Caco-2 (cell line): ENCODE measurements around the gene TUBGCP6. TPM values are rescaled to one million over a fixed set of nuclear protein-coding genes. Genes with fewer than 3 reads are reported as not detected.
A peak's percentile ranks its signal among the peaks of the same experiment; 100 is the strongest.

ENCODE experiments used
- BruUV-seq: library from RNA; stranded (reverse); fragments of 400-500 nt; replicated peaks from 2 replicates; lab custom pipeline; 2021; lab: Mats Ljungman, UMichigan
- CTCF ChIA-PET: fragments of 300-600 bp; sonication (Branson Sonifier 250); formaldehyde crosslinking; loops from one replicate; lab custom pipeline; 2022; ENCODE audit warnings: antibody characterized with exemption; lab: Charles Lee
- POLR2A ChIA-PET: fragments of 300-600 bp; sonication (Branson Sonifier 250); formaldehyde crosslinking; loops from one replicate; lab custom pipeline; 2022; ENCODE audit warnings: antibody characterized with exemption; lab: Charles Lee
- DNase-seq, 2 experiments: peaks; one replicate each; pipeline versions ENCODE4 v3.0.0 to v3.0.0-alpha.2; 2020 to 2022
- H3K27me3 ChIP-seq: replicated peaks from 2 replicates; pipeline ENCODE4 v1.6.0; 2011; ENCODE audit warnings: low read length; ENCODE audit not compliant: control insufficient read depth, insufficient read depth
- H3K36me3 ChIP-seq: 2 replicates; pipeline ENCODE4 v1.5.1; 2011; ENCODE audit warnings: low read length; ENCODE audit not compliant: control insufficient read depth, insufficient read depth
- H3K4me1 ChIP-seq: fragments of 250-450 bp; sonication (Bioruptor Pico); 2 replicates; pipeline ENCODE4 v1.5.1; 2020; ENCODE audit warnings: mild to moderate bottlenecking
- H3K4me3 ChIP-seq: 2 replicates; pipeline ENCODE4 v1.5.1; 2011; ENCODE audit warnings: low read depth, mild to moderate bottlenecking, control low read depth, low read length
- H3K9me3 ChIP-seq: fragments of 250-450 bp; sonication (Bioruptor Pico); 2 replicates; pipeline ENCODE4 v1.5.1; 2020; ENCODE audit warnings: mild to moderate bottlenecking, moderate library complexity
- H3K27ac Mint-ChIP-seq: one replicate; pipeline ENCODE4 v1.8.0; 2022; ENCODE audit warnings: mixed read lengths; ENCODE audit not compliant: unreplicated experiment
- H3K27me3 Mint-ChIP-seq: one replicate; pipeline ENCODE4 v1.8.0; 2022; ENCODE audit warnings: mixed read lengths; ENCODE audit not compliant: insufficient read depth, unreplicated experiment
- H3K36me3 Mint-ChIP-seq: one replicate; pipeline ENCODE4 v1.8.0; 2022; ENCODE audit warnings: mild to moderate bottlenecking, mixed read lengths; ENCODE audit not compliant: insufficient read depth, unreplicated experiment
- H3K4me1 Mint-ChIP-seq: one replicate; pipeline ENCODE4 v1.8.0; 2022; ENCODE audit warnings: low read depth, mixed read lengths; ENCODE audit not compliant: unreplicated experiment
- H3K4me3 Mint-ChIP-seq: one replicate; pipeline ENCODE4 v1.8.0; 2022; ENCODE audit warnings: mild to moderate bottlenecking, moderate library complexity, mixed read lengths; ENCODE audit not compliant: unreplicated experiment
- H3K9me3 Mint-ChIP-seq: one replicate; pipeline ENCODE4 v1.8.0; 2022; ENCODE audit warnings: mixed read lengths; ENCODE audit not compliant: unreplicated experiment
- CTCF ChIP-seq, 2 experiments: fragments of 200-600 bp in 1 of 2; IDR thresholded peaks; 1 replicate in 1 of 2; 2 replicates in 1 of 2; pipeline versions ENCODE4 v1.5.1 to v1.8.0; 2011 to 2022; ENCODE audit warnings: antibody characterized with exemption in 1 of 2, control low read depth in 1 of 2, inconsistent platforms in 1 of 2, low read depth in 1 of 2, low read length in 1 of 2, mild to moderate bottlenecking in 1 of 2, moderate library complexity in 1 of 2; ENCODE audit not compliant: insufficient read depth in 1 of 2, severe bottlenecking in 1 of 2, unreplicated experiment in 1 of 2
- intact Hi-C: fragments of 100-400 bp; cut with micrococcal nuclease; formaldehyde crosslinking; loops from one replicate; pipeline ENCODE4 v1.10.0; 2022; ENCODE audit not compliant: unreplicated experiment
- total RNA-seq: library from RNA; stranded (reverse); gene quantifications from 2 replicates; pipeline ENCODE4 v1.2.3, GENCODE V29; 2022

Gene TUBGCP6
- total RNA-seq, 1 experiment from 2014 or later = 29.3 TPM

DNA sequence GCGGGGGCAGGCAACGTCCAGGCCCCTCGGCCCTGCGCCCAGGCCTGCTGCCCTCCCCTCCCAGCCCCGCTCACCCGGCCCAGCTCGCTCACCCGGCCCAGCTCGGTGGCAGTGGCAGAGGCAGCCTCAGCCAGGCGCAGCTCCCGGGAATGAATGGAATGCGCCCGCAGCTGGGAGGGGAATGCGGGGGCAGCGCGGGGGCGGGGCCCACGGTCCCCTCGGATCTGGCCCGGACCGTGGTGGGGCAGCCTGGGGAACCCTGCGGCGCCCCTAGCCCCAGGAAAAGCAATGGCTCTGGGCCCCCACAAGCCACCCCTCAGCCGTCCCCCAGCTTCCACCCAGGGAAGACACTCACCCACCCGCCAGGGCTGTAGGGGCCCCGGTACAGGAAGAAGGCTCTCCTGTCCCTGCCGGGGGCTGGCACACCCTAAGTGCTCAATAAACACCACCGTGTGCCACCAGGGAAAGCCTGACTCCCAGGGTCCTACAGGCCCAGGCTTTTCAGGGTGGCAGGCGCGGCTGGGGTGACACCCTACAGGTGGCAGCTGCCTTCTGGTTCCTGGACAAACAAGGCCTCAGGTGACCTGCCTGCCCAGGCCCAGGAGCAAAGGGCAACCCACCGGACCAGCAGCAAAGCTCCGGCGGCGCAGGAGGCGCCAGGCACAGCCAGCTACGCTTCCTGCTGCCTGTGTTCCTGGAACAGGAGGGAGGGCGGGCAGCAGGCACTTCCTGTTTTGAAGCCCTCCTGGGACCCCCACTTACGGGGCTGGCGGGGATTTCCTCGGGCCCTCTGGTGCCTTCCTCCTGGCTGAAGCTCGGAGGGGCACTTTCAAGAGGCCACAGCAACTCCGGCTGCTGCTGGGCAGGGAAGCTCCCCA lies 48.9 kb upstream of the TUBGCP6 start:
- Histone ChIP-seq H3K27me3 (no peaks in the 10 kb centered on the region), H3K4me1 (peaks cover 45% of the 10 kb centered on the region), H3K36me3 (peaks cover 8% of the 10 kb centered on the region), H3K9me3 (no peaks in the 10 kb centered on the region), H3K4me3 (peak overlapping the region; percentile 46)
- Mint-ChIP-seq H3K36me3 (peaks cover 14% of the 10 kb centered on the region), H3K9me3 (no peaks in the 10 kb centered on the region), H3K4me3 (peak overlapping the region; percentile 75), H3K27me3 (no peaks in the 10 kb centered on the region), H3K4me1 (peaks cover 16% of the 10 kb centered on the region), H3K27ac (peak overlapping the region; percentile 90)
- intact Hi-C loops = no loop called here
- no TSS peak for BruUV-seq
- TF ChIP-seq CTCF (IDR thresholded peaks at IDR 0.05; ENCODE audit: insufficient read depth in 1 of 2, low read depth in 1 of 2, low read length in 1 of 2, severe bottlenecking in 1 of 2, unreplicated experiment in 1 of 2) = no peak
- ChIA-PET POLR2A (interaction anchor here (0.6 to 1.9 kb wide), 13 partner anchors 9 to 238 kb away, joined by 3 to 25 read pairs (median 6); partner anchors contain the start of genes DENND6B, HDAC10 and PLXNB2), CTCF (interaction anchor here (0.6 to 1.5 kb wide), 12 partner anchors 9 to 326 kb away, joined by 3 to 13 read pairs (median 3); partner anchors contain the start of genes DENND6B, NCAPH2 and SCO2)
- DNase-seq = peak; percentile 90 to 92

DNA sequence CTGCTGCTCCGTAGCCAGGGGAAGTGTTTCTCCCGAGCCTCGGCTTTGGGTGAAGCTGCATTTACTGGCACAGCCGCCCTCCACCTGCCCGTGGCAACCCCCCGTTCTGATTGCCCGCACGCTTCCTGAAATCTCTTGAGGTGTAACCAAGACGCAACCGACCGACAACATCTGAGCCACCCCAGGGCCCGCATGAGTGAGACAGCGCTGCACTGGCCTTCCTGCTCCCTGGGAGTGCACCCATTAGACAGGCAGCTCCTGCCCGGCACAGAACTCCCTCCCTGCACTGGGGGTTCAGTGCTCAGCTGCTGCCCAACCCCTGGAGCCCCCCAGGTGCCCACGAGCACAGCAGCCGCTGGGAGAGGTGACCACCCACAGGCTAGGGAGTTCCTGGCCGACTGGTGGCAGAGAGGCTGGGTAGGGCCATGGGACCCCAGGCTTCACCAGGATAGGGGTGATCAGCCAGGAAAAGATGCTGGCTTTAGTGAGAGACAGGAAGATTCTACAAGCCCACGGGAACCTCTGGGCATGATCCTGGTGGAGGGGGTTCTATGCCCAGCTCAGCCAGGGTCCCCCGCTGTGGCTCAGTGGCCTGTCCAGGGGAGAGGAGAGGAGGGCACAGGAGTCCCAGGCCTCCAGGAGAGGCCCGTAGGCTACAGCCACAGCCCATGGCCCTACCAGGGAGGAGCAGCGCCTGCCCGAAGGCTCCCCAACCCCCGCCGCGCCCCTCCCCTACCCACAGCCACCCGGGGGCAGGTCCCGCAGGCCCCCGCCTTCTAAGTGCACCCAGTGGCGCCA lies 48.0 kb upstream of the TUBGCP6 start:
- no peak for TF ChIP-seq CTCF (IDR thresholded peaks at IDR 0.05; ENCODE audit: insufficient read depth in 1 of 2, low read depth in 1 of 2, low read length in 1 of 2, severe bottlenecking in 1 of 2, unreplicated experiment in 1 of 2)
- peaks cover 9% of the 10 kb centered on the region for H3K36me3 ChIP-seq
- H3K36me3 Mint-ChIP-seq = peaks cover 22% of the 10 kb centered on the region
- H3K27ac Mint-ChIP-seq = peak overlapping the region; percentile 90
- no peaks in the 10 kb centered on the region for H3K27me3 ChIP-seq
- H3K9me3 ChIP-seq = no peaks in the 10 kb centered on the region
- DNase-seq = no peak
- POLR2A ChIA-PET = interaction anchor here (0.6 to 1.9 kb wide), 9 partner anchors 8 to 222 kb away, joined by 3 to 25 read pairs (median 6); partner anchors contain the start of genes DENND6B, HDAC10 and PLXNB2
- H3K4me3 ChIP-seq = peak overlapping the region; percentile 46
- intact Hi-C loops = no loop called here
- TSS peak; percentile 15 for BruUV-seq
- CTCF ChIA-PET = interaction anchor here (0.6 to 1.5 kb wide), 6 partner anchors 10 to 327 kb away, joined by 3 to 13 read pairs (median 3); partner anchors contain the start of gene SCO2
- H3K27me3 Mint-ChIP-seq = no peaks in the 10 kb centered on the region
- H3K4me3 Mint-ChIP-seq = peak overlapping the region; percentile 75
- no peaks in the 10 kb centered on the region for H3K9me3 Mint-ChIP-seq
- H3K4me1 Mint-ChIP-seq = peaks cover 11% of the 10 kb centered on the region
- peaks cover 39% of the 10 kb centered on the region for H3K4me1 ChIP-seq
